ENCODE results near the gene GYG2. TPM values are rescaled to one million over a fixed set of nuclear protein-coding genes. Genes with fewer than 3 reads are reported as not detected.

Gene GYG2
- total RNA-seq, 1 experiment from 2014 or later: 1.7 TPM

GRCh38 chrX:2829469-2830246 is 928 bp downstream of the GYG2 start:
- no peaks in the 10 kb centered on the region for H3F3A ChIP-seq (ENCODE audit: insufficient read depth, low read depth)
- no peak for DNase-seq
- no peaks in the 10 kb centered on the region for H3K9me2 ChIP-seq (ENCODE audit: insufficient read depth)
- ChIA-PET POLR2A (ENCODE audit: unreplicated experiment) (no interaction called here), CTCF (no interaction called here)
- no peak overlapping the region for H3K27ac ChIP-seq
- H3K27me3 ChIP-seq (ENCODE audit: insufficient read depth, low read depth): no peaks in the 10 kb centered on the region; the same call in 1 of the 2 replicates
- no peak overlapping the region for H2AFZ ChIP-seq
- no peaks in the 10 kb centered on the region for H3K9me3 ChIP-seq (ENCODE audit: insufficient read depth, low read depth)
- no peaks in the 10 kb centered on the region for H3K4me1 ChIP-seq (replicated peaks; ENCODE audit: insufficient read depth)
- intact Hi-C loops (cut with micrococcal nuclease; ENCODE audit: unreplicated experiment): no loop called here
- H4K20me1 ChIP-seq (ENCODE audit: insufficient read depth): no peaks in the 10 kb centered on the region
- H3K4me3 ChIP-seq: no peak overlapping the region
- H3K4me2 ChIP-seq: no peak overlapping the region
- TF ChIP-seq CTCF (conservative IDR thresholded peaks at IDR 0.05): no peak
- no peak for TF ChIP-seq EZH2 (IDR thresholded peaks at IDR 0.05; ENCODE audit: low read depth)
- no peaks in the 10 kb centered on the region for H3K79me2 ChIP-seq (ENCODE audit: low read depth)
- BruUV-seq (replicated peaks): no TSS peak
- H3K36me3 ChIP-seq (ENCODE audit: low read depth): no peaks in the 10 kb centered on the region

DNA sequence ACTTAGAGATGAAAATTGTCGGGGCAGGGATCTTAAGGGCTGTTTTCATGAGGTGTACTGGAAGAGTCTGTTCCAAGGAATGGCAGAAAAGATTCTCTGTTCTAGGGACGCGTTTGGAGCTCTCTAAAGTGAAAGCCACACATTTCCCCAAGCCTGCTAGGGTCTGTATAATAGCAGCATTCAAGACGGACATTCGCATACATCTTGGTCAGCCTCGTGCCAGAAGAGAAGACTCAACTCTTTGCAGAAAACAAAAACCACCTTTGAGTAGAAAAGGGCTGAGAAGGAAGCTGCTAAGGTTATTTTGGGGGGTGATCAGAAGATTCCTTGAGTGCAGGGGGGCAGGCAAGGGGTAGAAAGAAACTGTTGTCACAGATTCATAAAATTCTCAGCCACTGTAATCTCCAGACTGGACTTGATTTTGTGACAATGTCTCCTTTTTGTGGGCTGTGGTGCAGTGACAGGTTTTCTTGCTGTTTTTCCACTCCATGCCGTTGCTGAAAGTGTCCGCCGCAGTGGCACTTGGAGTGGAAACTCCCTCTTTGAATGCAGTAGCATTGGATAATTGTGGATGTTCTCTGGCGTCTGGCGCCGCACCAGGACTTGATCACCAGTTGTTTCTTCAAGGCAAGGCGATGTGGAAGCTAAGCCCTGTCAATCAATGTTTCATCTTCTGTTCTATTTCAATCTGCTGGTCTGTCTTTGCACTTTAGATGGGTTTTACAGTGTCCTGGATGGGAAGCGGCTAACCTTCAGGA is 2.9 kb downstream of the GYG2 start:
- H3K4me1 ChIP-seq (replicated peaks; ENCODE audit: insufficient read depth): no peaks in the 10 kb centered on the region
- H3K4me2 ChIP-seq: no peak overlapping the region
- no peak overlapping the region for H2AFZ ChIP-seq
- no peaks in the 10 kb centered on the region for H3F3A ChIP-seq (ENCODE audit: insufficient read depth, low read depth)
- H3K27me3 ChIP-seq (ENCODE audit: insufficient read depth, low read depth): no peaks in the 10 kb centered on the region
- no peak overlapping the region for H3K27ac ChIP-seq
- DNase-seq: no peak
- ChIA-PET CTCF (no interaction called here), POLR2A (ENCODE audit: unreplicated experiment) (no interaction called here)
- H4K20me1 ChIP-seq (ENCODE audit: insufficient read depth): no peaks in the 10 kb centered on the region
- TF ChIP-seq EZH2 (IDR thresholded peaks at IDR 0.05; ENCODE audit: low read depth): no peak
- TF ChIP-seq CTCF (conservative IDR thresholded peaks at IDR 0.05): no peak
- no peaks in the 10 kb centered on the region for H3K9me2 ChIP-seq (ENCODE audit: insufficient read depth)
- H3K36me3 ChIP-seq (ENCODE audit: low read depth): no peaks in the 10 kb centered on the region
- no TSS peak for BruUV-seq (replicated peaks)
- intact Hi-C loops (cut with micrococcal nuclease; ENCODE audit: unreplicated experiment): no loop called here
- no peak overlapping the region for H3K4me3 ChIP-seq
- no peaks in the 10 kb centered on the region for H3K79me2 ChIP-seq (ENCODE audit: low read depth)
- H3K9me3 ChIP-seq (ENCODE audit: insufficient read depth, low read depth): no peaks in the 10 kb centered on the region

- BruUV-seq (replicated peaks): no TSS peak
- TF ChIP-seq EZH2 (IDR thresholded peaks at IDR 0.05; ENCODE audit: low read depth) (no peak), CTCF (conservative IDR thresholded peaks at IDR 0.05) (no peak)
- intact Hi-C loops (cut with micrococcal nuclease; ENCODE audit: unreplicated experiment): no loop called here
- Histone ChIP-seq H3K4me3 (no peak overlapping the region), H3K4me1 (replicated peaks; ENCODE audit: insufficient read depth) (no peaks in the 10 kb centered on the region), H2AFZ (no peak overlapping the region), H3K79me2 (ENCODE audit: low read depth) (no peaks in the 10 kb centered on the region), H3K36me3 (ENCODE audit: low read depth) (no peaks in the 10 kb centered on the region), H3K27ac (no peak overlapping the region), H4K20me1 (ENCODE audit: insufficient read depth) (no peaks in the 10 kb centered on the region), H3K9me3 (ENCODE audit: insufficient read depth, low read depth) (no peaks in the 10 kb centered on the region; the same call in 1 of the 2 replicates), H3K27me3 (ENCODE audit: insufficient read depth, low read depth) (peaks cover 5% of the 10 kb centered on the region; the same call in 1 of the 2 replicates), H3K9me2 (ENCODE audit: insufficient read depth) (no peaks in the 10 kb centered on the region), H3F3A (ENCODE audit: insufficient read depth, low read depth) (no peaks in the 10 kb centered on the region), H3K4me2 (no peak overlapping the region)
- DNase-seq: no peak
- POLR2A ChIA-PET (ENCODE audit: unreplicated experiment): no interaction called here
- CTCF ChIA-PET: no interaction called here
Measured at GRCh38 chrX:2837961-2838360, 9.2 kb downstream of the GYG2 start.

Measured in PC-9 (cell line).